Jurkat, Clone E6-1 (cell line): ENCODE measurements around the gene CD44.

Experiments
- DNase-seq: peaks from one replicate; pipeline ENCODE4 v3.0.0-alpha.2; 2011; ENCODE audit warnings: low read depth, low spot score
- H3K4me3 ChIP-seq: 2 replicates; pipeline ENCODE4 v1.5.1; 2011; ENCODE audit warnings: mild to moderate bottlenecking, low read length, control low read depth, moderate library complexity

CD44 gene

DNA sequence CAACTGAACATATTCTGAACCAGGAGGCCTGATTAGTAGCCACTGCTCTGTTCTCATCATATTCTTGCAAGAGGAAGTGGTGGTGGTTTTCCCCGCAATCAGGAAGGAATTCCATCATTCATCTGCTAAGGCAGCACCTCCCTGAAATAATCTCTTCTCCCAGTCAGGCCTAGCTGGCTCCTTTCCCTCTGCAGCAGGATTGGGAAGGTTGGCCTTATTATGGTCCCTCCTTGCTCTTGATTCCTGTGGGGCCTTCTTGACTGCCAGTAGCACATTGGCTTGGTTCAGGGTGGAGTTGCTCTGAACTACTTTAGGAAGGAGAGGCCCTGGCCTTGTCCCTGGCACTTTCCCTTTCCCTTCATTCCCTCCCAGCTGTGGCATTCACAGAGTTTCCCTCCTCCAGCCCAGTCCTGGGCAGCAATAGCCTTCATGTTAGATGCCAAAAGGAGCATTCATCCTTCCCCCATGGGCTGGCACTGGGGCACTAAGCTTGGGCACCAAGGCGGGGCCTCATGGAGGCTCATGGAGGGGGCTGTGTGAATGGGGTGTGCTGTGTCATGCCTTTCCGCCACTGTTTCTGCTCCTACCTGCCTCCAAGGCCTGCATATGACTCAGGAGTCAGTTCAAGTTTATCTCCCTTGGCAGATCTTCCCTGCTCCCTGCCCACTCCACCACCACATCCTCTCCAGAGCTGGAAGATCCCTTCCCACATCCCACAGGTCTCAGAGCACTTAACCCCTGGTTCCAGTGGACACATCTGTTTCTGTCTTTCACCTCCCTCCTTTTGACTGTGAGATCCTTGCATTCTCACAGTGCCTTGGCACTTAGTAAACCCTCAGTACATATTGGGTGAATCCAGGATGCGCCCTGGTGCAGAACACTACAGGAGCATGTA is 27.6 kb upstream of the CD44 start:
- no peak overlapping the region for H3K4me3 ChIP-seq
- DNase-seq: no peak

- no peak for DNase-seq
- H3K4me3 ChIP-seq: no peak overlapping the region
Measured at GRCh38 chr11:35112056-35112845, 26.7 kb upstream of the CD44 start.

- no peak for DNase-seq
- H3K4me3 ChIP-seq: no peak overlapping the region
Measured at GRCh38 chr11:35112846-35113105, 26.2 kb upstream of the CD44 start.

GRCh38 chr11:35114906-35115687 is 23.9 kb upstream of the CD44 start:
- DNase-seq: no peak
- H3K4me3 ChIP-seq: no peak overlapping the region

- no peak overlapping the region for H3K4me3 ChIP-seq
- no peak for DNase-seq
Measured at GRCh38 chr11:35115688-35116030, 23.3 kb upstream of the CD44 start.

- DNase-seq: no peak
- H3K4me3 ChIP-seq: no peak overlapping the region
Measured at GRCh38 chr11:35116245-35116644, 22.7 kb upstream of the CD44 start.

DNA sequence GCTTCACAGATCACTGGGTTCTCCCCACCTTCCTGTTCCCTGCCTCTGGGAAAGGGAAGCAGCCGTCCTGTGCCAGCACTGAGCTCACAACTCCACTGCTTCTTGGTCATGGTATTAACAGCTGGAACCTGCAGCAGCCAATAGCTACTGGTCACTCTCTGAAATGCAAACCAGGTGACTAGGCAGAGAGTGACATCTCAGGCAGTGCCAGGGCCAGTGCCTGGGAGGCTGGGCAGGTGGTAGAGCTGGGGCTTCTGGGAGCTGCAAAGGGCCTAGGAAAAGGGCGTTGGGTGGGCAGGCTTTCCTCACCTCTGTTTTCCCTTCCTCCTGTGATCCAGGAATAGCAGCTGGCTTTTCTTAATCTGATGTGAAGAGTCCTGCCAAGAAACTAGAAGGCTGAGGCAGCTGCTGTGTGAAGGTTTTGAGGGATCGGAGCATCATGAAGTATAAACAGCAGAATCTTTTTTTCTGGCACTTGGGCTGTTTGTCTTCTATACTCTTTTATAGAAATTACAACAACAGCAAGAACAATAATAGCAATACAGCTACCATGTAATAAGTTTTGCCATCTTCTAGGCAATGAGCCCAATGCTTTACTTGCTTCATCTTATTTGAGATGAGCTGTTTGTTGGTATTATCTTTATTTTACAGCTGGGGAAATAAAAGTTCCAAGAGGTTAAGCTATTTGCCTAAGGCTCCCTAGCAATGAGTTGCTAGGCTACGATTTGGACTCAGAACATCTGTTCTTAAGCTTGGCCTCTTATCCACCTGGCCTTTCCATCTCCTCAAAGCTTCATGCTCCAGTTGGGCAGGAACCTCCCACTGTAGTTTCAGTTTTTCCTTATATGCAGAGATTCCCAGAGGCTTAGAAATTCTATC is 22.0 kb upstream of the CD44 start:
- no peak overlapping the region for H3K4me3 ChIP-seq
- DNase-seq: no peak

- no peak for DNase-seq
- no peak overlapping the region for H3K4me3 ChIP-seq
Measured at GRCh38 chr11:35118906-35119305, 20.1 kb upstream of the CD44 start.

GRCh38 chr11:35121326-35121865 is 17.6 kb upstream of the CD44 start:
- H3K4me3 ChIP-seq: no peak overlapping the region
- no peak for DNase-seq

GRCh38 chr11:35122308-35122707 is 16.7 kb upstream of the CD44 start:
- H3K4me3 ChIP-seq: no peak overlapping the region
- peak; percentile 96 for DNase-seq

DNA sequence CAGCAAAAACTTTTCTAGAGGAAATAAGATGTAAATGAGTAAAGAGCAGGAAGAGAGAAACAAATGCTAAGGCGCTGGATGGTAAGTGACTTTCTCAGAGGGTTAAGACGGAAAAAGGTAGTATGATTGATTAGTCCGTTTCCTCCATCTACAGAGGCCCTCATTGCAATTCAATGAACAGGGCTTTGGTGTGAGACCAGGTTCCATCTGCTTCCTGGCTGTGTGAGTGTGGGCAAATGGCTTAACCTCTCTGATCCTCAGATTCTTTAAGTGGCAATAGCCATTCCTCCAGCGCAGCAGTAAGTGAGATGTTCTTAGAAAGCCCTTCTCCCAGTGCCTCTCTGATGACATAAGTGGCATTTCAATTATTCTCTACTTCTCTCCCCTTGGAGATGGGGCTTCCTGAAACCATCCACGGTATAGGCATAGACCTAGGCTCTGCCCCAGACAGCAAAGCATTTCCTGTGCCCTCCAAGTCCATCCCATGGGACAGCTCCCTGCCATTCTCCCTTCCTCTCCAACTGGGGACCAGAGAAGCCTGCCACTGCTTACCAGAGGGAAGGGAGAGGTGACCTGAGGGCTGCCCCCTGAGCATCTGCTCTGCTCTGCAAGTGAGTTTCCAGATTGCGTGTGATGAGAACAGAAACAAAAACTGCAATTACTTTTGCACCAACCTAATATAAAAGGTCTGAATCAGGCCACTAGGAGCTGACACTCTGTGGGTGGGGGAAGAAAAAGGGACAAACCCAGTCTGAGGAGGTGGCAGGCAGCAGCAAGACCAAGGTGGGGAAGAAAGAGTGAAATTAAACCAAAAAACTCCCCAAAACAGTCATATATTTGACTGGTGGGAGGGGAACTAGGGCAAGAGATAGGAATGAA is 12.7 kb upstream of the CD44 start:
- H3K4me3 ChIP-seq: no peak overlapping the region
- DNase-seq: no peak

- no peak overlapping the region for H3K4me3 ChIP-seq
Measured at GRCh38 chr11:35126879-35127581, 11.9 kb upstream of the CD44 start.

DNA sequence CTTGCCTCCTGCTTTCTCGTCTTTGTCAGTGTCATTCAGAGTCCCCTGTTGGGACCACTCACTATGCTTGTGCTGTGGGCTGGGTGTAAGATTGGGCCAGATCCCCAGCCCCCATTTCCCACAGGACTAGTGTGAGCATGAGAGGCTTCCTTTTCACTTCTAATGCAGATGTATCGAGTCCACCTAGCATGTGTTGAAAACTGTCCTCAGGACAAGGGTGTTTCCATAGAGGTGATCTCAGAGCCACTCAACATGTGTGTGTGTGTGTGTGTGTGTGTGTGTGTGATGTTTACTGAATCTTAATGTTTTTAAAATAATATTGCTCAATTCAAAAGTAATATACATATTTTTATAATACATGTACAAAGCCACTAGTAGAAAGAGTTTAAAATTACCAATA is 11.4 kb upstream of the CD44 start:
- no peak overlapping the region for H3K4me3 ChIP-seq
- no peak for DNase-seq

More at GRCh38 chr11:35126879-35127581, 11.9 kb upstream of the CD44 start:
- DNase-seq: no peak

DNA sequence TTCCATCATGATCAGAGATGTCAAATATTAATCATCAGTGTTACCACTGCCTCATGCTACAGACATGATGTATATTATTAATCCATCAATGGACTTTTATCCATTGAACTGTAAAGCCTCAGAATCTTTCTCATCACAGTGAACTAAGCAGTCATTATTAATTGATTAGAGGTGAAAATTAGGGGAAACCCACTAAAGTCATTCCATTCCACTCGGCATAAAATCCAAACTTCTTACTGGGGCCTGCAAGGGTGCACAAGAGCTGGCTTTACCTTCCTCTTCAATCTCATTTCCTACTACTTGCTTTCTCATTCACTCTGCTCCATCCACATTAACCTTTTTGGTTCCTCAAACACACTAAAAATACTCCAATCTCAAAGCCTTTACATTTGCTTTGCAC is 7.9 kb upstream of the CD44 start:
- no peak overlapping the region for H3K4me3 ChIP-seq
- no peak for DNase-seq

DNA sequence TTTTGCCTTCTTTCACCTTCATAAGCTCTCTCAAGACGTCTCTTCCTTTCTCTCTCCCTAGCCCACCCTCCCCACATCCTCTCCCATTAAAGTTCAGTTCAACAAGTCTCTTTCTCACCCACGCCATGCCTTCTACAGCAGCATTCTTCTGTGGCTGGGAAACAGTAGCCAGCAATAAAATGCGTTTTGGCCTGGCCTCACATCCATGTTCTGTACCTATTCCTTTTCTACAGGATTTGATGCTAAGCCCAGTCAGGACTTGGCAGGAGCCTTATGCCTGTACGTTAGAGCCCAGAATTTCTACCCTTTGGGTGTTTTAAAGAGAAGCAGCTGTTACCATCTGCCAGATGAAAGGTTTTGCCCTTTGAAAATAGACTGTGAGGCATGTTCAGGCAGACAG is 7.1 kb upstream of the CD44 start:
- H3K4me3 ChIP-seq: no peak overlapping the region
- peak; percentile 73 for DNase-seq

DNA sequence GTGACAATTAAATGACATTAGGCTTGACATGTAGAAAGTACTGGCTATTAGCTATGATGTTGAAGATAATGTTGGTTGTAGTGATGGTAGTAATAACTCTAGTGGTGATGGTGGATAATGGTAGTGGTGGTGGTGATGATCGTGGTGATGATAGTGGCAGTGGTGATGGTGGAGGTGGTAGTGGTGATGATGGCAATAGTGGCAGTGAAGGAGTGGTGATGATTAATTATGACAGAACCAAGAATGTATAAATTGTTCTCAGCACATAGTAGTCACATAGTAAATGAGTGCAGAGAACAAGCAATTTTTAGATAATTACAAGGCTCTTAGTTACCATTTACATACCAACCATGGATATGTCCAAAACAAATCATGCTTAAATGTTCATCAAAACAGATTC is 5.3 kb upstream of the CD44 start:
- no peak for DNase-seq
- no peak overlapping the region for H3K4me3 ChIP-seq

- no peak for DNase-seq
- no peak overlapping the region for H3K4me3 ChIP-seq
Measured at GRCh38 chr11:35134403-35135148, 4.4 kb upstream of the CD44 start.
